NCI-H226 (cell line): ENCODE results near the gene CYBA.
"Not testable (repeated sequence)": the region's sequence is repeated elsewhere in the genome, so short reads cannot be mapped to it uniquely, and the experiment has no call there.

ENCODE experiments used
- DNase-seq: peaks from one replicate; pipeline ENCODE4 v3.0.0-alpha.2; 2015

Gene CYBA

DNA sequence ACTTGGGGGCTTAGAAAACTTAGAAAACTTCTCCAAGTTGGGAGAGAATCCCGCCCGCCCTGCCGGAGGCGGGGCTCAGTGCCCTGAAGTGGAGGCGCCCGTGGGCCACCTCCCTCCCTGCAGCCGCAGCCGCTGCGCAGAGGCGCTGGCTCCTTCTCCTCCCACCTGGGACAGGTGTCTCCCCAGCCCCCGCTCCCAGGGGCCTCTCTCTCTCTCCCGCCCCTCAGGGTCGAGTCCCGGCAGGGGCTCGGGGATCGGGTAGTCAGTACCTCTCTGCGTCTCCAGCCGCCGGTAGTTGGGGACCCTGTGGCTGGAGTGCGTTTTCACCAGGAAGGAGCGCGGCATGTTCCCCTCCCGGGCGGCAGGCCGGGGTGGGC lies 35.2 kb upstream of the CYBA start:
- DNase-seq: no peak

DNA sequence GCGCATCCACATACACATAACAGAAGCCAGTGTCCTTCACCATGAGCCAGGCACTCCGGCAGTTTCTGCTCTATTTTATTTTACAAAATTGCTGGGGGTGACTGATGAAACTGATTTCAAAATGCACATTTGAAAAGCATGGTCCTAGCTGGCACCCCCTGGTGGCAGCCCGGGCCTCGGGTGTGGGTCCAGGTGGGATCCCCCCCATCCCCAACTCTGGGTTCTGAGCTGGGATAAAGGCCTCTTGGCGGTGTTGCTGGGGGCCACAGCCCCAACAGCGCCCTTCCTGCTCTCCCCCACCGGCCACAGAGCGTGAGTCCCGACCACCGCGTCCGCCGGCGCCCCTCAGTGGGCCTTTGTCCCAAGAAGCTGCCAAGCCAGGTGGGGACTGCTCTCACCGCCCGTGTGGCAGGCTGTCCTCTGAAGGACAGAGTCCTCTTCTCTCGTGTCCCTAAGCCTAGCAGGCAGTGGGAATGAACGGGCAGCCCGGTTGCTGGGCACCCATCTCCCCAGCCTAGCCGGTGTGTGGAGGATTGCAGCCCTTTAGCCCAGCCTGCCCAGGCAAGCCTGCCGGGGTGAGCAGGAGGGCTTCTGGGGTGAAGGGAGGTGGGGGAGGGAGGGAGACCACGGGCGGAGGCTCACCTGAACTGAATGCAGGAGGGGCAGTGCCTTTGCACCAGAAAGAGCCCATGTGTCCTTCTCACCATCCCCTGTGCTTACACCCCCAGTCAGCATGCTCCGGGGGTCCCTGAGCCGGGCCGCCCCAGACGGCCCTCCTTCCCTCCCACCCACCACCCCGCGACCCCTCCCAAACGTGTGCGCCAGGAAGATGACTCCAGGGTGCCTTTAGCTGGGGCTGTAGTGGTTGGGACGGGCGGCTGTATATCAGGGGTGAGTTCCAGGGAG lies 34.6 kb upstream of the CYBA start:
- DNase-seq: peak; percentile 43

GRCh38 chr16:88684569-88685155 lies 33.8 kb upstream of the CYBA start:
- DNase-seq: no peak

DNA sequence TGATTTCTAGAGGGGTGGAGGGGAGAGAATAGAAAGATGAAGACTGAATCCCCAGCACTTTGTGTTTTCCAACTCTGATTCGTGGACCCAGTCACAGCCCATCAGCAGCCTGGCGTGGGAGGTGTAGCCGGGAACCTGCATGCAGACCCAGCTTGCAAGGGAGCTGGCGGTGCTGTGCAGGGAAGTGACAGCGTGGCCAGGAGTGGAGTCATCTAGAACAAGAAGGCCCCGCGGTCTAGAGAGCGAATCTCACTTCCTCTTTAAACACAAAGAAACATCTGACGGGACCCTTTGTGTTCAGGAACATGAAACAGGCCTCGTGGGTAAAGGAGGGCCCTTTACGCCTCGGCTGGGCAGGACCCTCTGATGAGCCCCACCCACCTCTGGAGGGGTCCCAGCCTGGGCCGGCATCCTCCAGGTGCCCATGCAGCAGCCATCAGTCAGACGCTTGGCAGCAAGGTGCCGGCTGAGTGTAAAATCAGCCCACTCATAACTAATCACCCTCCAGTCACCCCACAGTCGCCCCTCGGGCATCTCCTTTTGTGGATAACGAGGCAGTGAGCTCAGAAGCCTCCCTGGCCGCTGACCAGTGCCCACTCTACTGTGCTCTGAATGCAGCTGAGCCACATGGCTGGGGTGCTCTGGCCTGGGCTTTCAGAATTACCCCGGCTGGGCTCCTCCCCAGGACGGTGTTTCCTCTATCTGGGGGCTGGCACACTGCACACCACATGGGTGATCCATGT lies 31.0 kb upstream of the CYBA start:
- peak; percentile 36 for DNase-seq

GRCh38 chr16:88681084-88681680 lies 30.3 kb upstream of the CYBA start:
- DNase-seq: no peak

DNA sequence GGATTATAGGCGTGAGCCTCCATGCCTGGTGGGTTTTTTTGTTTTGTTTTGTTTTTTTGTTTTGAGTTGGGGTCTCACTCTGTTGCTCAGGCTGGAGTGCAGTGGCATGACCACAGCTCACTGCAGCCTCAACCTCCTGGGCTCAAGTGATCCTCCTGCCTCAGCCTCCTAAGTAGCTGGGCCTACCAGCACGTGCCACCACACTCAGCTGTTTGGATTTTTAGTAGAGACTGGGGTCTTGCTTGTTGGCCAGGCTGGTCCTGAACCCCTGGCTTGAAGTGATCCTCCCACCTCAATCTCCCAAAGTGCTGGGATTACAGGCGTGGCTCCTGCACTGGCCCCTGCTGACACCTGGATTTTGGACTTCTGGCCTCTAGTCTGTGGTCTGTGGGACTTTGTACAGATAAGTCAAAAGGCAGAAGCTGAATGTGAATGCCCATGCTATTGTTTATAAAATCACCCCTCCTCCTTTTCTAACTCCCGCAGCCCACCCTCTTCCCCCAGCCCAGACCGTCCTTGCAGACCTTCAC lies 29.8 kb upstream of the CYBA start:
- no peak for DNase-seq

DNA sequence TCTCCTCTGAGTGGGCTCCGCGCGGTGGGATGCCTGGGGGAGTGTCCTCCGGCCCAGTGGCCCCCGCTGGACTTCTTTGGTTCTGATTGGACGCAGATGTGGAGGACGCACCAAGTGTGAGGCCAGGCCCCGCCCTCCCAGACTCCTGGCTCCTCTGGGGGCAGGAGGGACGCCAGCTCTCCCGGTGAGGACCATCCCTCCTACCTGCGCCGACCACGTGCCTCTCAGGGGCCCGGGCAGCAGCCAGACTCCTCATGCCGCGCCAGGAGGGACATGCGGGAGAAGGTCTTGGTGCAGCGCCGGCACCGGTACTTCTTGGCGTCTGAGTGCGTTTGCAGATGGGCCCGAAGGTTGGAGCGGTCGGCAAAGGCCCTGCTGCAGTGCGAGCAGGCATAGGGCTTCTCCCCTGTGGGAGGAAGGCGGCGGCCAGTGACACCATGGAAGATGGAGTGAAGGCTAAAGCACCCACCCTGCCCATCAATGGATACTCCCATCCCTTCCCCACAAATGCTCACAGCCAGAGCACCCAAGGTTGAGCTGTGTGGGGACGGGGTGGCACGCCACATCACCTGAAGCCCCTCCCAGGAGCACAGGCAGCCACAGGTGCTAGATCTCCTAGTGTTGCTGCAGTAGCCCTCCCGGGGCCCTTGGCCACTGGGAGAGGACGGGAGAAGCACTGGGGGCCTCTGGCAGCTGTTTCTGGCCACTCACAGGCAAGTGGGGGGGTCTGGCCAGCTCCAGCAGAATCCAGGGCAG lies 27.5 kb upstream of the CYBA start:
- no peak for DNase-seq

- DNase-seq: no peak
These were observed 26.9 kb upstream of the CYBA start for GRCh38 chr16:88677721-88678120.

- no peak for DNase-seq
These were observed 25.8 kb upstream of the CYBA start for GRCh38 chr16:88676502-88677242.

DNA sequence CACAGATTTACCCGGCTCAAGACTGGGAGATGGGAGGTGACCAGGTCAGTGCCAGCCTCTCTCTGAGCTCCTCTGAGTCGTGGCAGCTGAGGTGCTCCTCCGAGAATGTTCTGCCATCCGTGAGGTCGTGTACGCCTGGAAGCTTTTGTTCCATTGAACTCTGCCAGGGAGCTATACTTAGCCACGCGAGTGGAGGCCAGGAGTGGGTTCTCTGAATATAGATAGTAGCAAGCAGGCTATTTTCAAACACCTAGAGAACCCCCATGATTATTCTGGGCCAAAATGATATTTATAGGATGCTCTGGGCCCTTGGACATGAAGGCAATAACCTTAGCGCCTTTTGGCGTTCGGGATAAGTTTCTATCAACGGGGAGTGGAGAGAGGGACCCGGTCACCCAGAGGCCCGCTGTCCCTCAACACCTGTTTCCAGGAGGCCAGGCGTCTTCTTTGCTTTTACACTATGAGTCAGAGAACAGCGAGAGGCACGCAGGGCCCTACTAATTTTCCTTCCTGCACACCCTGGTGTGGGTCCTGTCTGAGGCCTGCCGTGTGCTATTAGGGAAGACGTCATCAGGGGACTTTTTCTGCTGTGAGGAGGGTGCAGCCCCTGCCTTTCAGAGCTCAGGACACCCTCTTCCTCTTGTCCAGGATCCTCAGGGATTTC lies 23.0 kb upstream of the CYBA start:
- no peak for DNase-seq

GRCh38 chr16:88672776-88673175 lies 21.9 kb upstream of the CYBA start:
- DNase-seq: no peak

- DNase-seq: no peak
These were observed 21.0 kb upstream of the CYBA start for GRCh38 chr16:88671806-88672205.

DNA sequence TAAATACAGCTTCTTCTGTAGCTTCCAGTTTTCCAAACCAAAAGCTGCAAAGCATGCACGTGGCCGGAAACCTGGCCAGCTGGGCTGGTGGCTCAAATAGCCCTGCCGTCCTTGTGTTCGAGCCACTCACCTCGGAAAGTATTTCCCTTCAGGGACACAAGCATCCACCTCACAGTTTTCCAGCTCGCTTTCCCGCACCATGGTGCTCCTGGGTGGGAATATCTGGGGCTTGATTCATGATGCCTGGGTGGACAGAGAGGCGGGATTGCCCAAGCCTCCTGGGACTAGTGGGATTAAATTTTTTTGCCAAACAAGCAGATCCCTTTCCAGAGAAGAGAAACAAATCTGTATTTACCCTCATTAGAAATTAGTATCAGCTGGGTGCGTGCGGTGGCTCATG lies 19.1 kb upstream of the CYBA start:
- DNase-seq: no peak

- not testable (repeated sequence) for DNase-seq
These were observed 18.6 kb upstream of the CYBA start for GRCh38 chr16:88669493-88669892.

- DNase-seq: no peak
These were observed 16.6 kb upstream of the CYBA start for GRCh38 chr16:88667461-88667860.

GRCh38 chr16:88665570-88665969 lies 14.7 kb upstream of the CYBA start:
- DNase-seq: no peak

DNA sequence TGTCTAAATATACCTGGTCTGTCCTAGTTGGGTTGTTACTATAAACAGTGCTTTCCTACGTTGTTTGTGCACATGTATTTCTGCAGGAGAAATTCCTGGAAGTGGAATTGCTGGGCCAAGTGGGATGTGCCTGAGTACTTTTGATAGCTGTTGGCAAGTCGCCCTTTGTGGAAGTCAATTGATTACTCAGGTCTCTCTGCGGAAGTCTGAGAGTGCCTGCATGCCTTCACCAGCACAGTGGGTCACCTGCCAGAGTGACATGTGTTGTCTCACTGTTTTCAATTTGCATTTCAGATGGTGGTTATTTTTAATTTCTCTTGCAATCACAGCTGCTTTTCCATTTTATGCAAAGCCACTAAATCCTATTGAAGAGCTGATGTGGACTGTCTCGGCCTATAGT lies 14.3 kb upstream of the CYBA start:
- DNase-seq: no peak

DNA sequence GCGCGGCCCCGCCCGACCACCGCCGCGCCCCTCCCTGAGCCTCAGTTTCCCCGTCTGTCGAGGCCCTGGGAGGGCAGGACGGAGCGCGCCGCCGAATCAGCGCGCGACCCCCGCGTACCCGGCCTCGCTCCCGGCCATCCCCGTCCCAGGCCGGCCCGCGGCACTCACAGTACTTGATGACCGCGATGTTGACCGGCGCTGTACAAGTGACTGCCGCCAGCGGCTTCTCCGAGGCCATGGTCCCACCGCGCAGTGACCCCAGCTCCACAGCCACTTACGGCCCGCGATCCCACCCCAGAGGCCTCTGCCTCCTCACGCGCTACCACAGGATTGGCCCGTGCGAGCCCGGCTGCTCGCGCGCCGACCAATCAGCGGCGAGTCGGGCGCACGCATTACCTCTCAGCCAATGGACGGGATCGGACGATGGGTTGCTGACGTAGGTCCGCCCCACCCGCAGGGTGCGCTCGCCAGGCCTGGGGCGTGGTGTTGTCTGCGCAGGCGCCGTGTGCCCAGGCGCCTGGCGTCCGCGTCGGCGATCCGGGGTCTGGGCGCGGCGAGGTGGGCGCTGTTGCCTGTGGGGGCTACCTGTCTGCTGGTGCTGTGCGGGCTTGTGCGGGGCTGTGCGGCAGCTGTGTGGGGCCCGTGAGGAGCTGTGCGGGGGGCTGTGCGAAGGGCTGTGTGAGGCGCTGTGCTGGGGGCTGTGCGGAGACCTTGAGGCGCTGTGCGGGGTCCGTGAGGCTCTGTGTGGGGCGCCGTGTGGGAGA lies 12.2 kb upstream of the CYBA start, which contains the start of gene MVD:
Gene MVD (minus strand): TSS at position 249 of the 764 bp plus-strand sequence. CDS start 11 bp downstream, at position 238.
- DNase-seq: peak; percentile 98

DNA sequence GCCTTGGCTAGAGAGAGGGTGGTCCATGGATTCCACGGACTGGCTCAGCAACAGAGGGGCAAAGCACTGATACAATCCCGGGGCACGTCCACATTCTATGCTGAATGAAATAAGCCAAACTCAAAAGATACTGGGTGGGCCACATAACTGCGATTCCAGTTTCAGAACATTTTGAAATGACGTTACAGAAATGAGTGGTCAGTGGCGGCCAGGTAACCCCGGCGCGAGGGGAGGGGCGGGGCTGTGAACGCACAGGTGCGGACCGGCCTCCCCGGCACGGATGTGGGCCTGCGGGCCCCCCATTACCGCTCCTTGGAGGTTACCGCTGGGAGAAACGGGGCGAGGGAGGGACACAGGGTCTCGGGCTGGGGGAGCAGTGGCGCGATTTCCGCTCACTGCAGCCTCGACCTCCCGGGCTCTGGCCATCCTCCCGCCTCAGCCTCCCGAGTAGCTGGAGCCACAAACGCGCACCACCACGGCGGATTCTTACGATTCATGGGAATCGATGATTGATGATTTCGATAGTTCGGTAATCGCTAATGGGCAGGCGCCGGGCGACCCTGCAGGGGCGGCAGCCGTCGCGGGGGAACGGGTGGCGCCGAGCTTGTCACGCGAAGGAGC lies 11.5 kb upstream of the CYBA start:
- no peak for DNase-seq

- DNase-seq: no peak
These were observed 10.6 kb upstream of the CYBA start for GRCh38 chr16:88661468-88661867.
